ENCODE data around the gene ANKRD29. TPM values are rescaled to one million over a fixed set of nuclear protein-coding genes. Genes with fewer than 3 reads are reported as not detected.
"Not testable (repeated sequence)": the region's sequence is repeated elsewhere in the genome, so short reads cannot be mapped to it uniquely, and the experiment has no call there.

ANKRD29 gene
- total RNA-seq, 1 experiment from 2014 or later: not detected

GRCh38 chr18:23650968-23651927 is 11.5 kb downstream of the ANKRD29 start:
- in situ Hi-C loops (cut with HindIII; ENCODE audit: low sequenced_read_pairs): no loop called here
- no peak for DNase-seq (ENCODE audit: low spot score)

GRCh38 chr18:23648940-23649607 is 13.6 kb downstream of the ANKRD29 start:
- no peak for DNase-seq (ENCODE audit: low spot score)
- in situ Hi-C loops (cut with HindIII; ENCODE audit: low sequenced_read_pairs): no loop called here

GRCh38 chr18:23648456-23648855 is 14.3 kb downstream of the ANKRD29 start:
- in situ Hi-C loops (cut with HindIII; ENCODE audit: low sequenced_read_pairs): no loop called here

GRCh38 chr18:23646282-23646681 is 16.4 kb downstream of the ANKRD29 start:
- in situ Hi-C loops (cut with HindIII; ENCODE audit: low sequenced_read_pairs): no loop called here

More at GRCh38 chr18:23648456-23648855, 14.3 kb downstream of the ANKRD29 start:
- DNase-seq (ENCODE audit: low spot score): no peak

GRCh38 chr18:23645568-23646175 is 17.0 kb downstream of the ANKRD29 start:
- in situ Hi-C loops (cut with HindIII; ENCODE audit: low sequenced_read_pairs): no loop called here
- no peak for DNase-seq (ENCODE audit: low spot score)

More at GRCh38 chr18:23646282-23646681, 16.4 kb downstream of the ANKRD29 start:
- DNase-seq (ENCODE audit: low spot score): no peak

- in situ Hi-C loops (cut with HindIII; ENCODE audit: low sequenced_read_pairs): no loop called here
- no peak for DNase-seq (ENCODE audit: low spot score)
Measured at GRCh38 chr18:23643815-23644490, 18.8 kb downstream of the ANKRD29 start.

GRCh38 chr18:23641937-23642666 is 20.6 kb downstream of the ANKRD29 start:
- in situ Hi-C loops (cut with HindIII; ENCODE audit: low sequenced_read_pairs): no loop called here
- no peak for DNase-seq (ENCODE audit: low spot score)

- DNase-seq (ENCODE audit: low spot score): no peak
- in situ Hi-C loops (cut with HindIII; ENCODE audit: low sequenced_read_pairs): no loop called here
Measured at GRCh38 chr18:23641143-23641720, 21.5 kb downstream of the ANKRD29 start.

- in situ Hi-C loops (cut with HindIII; ENCODE audit: low sequenced_read_pairs): no loop called here
- no peak for DNase-seq (ENCODE audit: low spot score)
Measured at GRCh38 chr18:23640052-23640451, 22.7 kb downstream of the ANKRD29 start.

- in situ Hi-C loops (cut with HindIII; ENCODE audit: low sequenced_read_pairs); DNase-seq (ENCODE audit: low spot score): not testable (repeated sequence)
Measured at GRCh38 chr18:23636433-23636832, 26.3 kb downstream of the ANKRD29 start.

GRCh38 chr18:23636071-23636399 is 26.7 kb downstream of the ANKRD29 start:
- no peak for DNase-seq (ENCODE audit: low spot score)
- in situ Hi-C loops (cut with HindIII; ENCODE audit: low sequenced_read_pairs): no loop called here

GRCh38 chr18:23635283-23636070 is 27.2 kb downstream of the ANKRD29 start:
- no peak for DNase-seq (ENCODE audit: low spot score)

GRCh38 chr18:23634692-23635091 is 28.0 kb downstream of the ANKRD29 start:
- in situ Hi-C loops (cut with HindIII; ENCODE audit: low sequenced_read_pairs): no loop called here

More at GRCh38 chr18:23635283-23636070, 27.2 kb downstream of the ANKRD29 start:
- in situ Hi-C loops (cut with HindIII; ENCODE audit: low sequenced_read_pairs): no loop called here

GRCh38 chr18:23632615-23633014 is 30.1 kb downstream of the ANKRD29 start:
- DNase-seq (ENCODE audit: low spot score): no peak
- in situ Hi-C loops (cut with HindIII; ENCODE audit: low sequenced_read_pairs): no loop called here

More at GRCh38 chr18:23634692-23635091, 28.0 kb downstream of the ANKRD29 start:
- no peak for DNase-seq (ENCODE audit: low spot score)

- DNase-seq (ENCODE audit: low spot score): peak; percentile 8
- in situ Hi-C loops (cut with HindIII; ENCODE audit: low sequenced_read_pairs): no loop called here
Measured at GRCh38 chr18:23631746-23632145, 31.0 kb downstream of the ANKRD29 start.

- in situ Hi-C loops (cut with HindIII; ENCODE audit: low sequenced_read_pairs): no loop called here
- DNase-seq (ENCODE audit: low spot score): no peak
Measured at GRCh38 chr18:23631312-23631711, 31.4 kb downstream of the ANKRD29 start.

- DNase-seq (ENCODE audit: low spot score): no peak
- in situ Hi-C loops (cut with HindIII; ENCODE audit: low sequenced_read_pairs): no loop called here
Measured at GRCh38 chr18:23629444-23629946, 33.2 kb downstream of the ANKRD29 start.
